AG08396 (cell line): ENCODE data around the gene MTMR3.

ENCODE experiments used
- DNase-seq: peaks from one replicate; pipeline ENCODE4 v3.0.0; 2012; ENCODE audit warnings: low spot score, mixed read lengths

The MTMR3 gene

DNA sequence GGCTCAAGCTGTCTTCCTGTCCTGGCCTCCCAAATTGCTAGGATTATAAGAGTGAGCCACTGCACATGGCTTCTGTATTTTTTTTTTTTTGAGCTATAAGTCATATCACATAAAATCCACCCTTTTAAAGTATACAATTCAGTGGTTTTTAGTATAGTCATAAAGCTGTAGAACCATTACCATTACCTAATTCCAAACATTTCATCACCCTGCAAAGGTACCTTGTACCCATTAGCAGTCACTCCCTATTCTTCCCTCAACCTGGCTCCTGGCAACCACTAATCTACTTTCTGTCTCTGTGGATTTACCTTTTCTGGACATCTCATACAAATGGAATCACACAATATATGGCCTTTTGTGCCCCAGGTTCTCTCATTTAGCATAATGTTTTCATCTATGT, 84.5 kb downstream of the MTMR3 start:
- no peak for DNase-seq

DNA sequence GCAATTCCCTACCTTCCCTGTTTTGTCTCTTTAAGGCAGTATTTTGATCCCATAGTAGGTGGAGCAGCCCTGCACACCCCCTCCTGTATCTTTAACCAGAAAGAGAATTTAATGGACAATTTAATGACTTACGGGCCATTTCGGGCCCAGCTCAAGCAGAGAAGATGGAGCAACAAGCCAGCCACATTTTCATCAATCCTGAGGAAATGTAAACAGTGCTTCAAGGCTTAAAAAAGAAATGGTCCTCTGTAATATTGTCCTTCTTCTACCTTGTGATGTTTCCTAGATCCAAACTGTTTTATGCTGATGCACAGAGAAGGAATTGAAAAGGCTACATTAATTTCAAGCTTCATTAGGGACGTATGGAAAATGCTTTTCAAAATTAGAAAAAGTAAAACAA, 88.6 kb downstream of the MTMR3 start:
- no peak for DNase-seq

DNA sequence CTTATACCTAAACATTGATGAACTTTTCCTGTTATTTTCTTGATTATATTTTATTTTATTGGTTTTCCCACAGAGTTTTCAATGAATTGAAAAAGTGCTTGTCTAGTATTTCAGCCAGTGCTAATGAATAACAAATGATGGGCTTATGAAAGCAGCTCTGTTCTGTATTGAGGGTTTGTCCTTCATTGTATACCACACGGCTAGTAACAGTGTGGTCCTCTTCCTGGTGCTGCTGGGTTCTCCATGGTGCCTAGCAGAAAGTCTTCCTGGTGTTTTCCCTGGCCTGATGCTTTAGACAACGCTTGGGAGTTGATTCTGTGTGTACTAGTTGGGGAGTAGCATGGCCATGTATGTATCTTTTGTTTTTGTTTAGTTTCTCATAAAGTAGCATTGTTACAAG, 89.1 kb downstream of the MTMR3 start:
- no peak for DNase-seq

DNA sequence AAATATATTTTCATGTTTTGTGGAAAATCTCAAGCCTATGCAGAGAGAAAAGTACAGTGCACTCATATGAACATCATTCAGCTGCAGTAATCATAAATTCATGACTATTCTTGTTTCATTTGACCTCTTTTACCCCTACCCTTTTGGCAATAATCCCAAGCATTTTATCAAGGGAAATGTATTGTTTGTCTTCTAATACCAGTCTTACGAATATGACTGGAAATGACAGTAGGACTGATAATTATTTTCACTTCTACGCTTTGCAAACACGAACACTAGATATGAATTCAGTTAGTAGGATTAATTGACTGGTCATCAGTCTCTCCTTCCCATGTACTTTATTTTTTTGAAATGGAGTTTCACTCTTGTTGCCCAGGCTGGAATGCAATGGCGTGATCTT, 90.3 kb downstream of the MTMR3 start:
- no peak for DNase-seq

DNA sequence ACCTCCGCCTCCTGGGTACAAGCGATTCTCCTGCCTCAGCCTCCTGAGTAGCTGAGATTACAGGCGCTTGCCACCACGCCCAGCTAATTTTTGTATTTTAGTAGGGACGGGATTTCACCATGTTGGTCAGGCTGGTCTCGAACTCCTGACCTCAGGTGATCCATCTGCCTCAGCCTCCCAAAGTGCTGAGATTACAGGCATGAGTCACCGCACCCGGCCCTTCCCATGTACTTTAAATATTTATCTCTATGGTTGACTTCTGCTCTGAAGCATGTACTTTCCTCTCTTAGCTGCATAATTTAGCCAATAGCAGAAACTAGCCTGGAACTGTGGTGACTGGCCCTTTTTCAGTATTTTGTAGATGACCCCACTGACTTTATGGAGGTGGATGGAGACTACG, 90.7 kb downstream of the MTMR3 start:
- peak; percentile 34 for DNase-seq

DNA sequence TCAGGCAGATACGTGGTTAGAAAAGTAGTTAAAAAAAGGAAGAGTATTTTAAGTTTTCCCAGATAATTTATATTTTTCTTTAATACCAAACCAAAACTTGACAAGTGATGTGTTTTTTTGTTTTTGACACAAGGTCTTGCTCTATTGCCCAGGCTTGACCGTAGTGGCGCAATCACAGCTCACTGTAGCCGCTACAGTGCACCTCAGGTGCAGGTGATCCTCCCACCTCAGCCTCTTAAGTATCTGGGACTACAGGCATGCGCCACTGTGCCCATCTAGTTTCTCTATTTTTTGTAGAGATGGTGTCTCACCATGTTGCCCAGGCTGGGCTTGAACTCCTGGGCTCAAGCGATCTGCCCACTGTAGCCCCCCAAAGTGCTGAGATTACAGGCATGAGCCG, 92.5 kb downstream of the MTMR3 start:
- DNase-seq: no peak

DNA sequence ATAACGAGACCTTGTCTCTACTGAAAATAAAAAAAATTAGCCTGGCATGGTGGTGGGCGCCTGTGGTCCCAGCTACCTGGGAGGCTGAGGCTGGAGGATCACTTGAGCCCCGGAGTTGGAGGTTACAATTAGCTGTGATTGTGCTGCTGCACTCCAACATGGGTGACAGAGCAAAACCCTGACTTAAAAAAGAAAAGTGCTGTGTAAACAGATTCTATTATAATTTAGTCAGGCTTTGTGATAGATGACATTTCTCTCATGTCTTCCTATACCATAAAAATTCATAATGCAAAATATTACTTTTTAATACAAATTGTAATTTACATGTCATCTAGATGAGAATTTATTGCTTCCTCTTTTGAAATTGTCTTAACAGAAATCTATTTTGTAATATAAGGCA, 94.1 kb downstream of the MTMR3 start:
- DNase-seq: no peak

DNA sequence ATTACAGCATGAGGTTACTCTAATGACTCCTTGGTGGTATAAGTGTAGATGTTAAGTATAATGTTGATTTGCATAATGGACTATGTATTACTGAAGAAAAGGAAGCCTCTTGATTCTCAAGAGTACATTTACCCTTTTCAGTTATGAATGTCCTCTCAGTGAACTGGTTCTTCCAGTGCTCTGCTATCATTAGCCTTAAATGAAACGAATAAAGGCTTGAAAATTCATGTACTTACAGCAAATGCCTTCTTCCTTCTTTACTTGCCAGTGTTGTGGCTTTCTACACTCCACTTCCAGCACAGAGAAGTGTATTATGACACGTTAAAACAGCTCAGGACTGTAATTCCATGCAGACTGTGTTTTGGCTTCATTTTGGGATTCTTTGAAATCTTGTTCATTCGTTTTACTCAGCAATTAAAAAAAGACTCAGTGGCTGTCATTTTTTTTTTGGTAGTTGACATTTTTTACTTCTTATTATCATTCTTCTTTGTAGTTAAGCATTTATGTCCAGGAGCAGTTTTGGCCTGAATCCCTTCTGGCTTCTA, 96.9 kb downstream of the MTMR3 start:
- no peak for DNase-seq

DNA sequence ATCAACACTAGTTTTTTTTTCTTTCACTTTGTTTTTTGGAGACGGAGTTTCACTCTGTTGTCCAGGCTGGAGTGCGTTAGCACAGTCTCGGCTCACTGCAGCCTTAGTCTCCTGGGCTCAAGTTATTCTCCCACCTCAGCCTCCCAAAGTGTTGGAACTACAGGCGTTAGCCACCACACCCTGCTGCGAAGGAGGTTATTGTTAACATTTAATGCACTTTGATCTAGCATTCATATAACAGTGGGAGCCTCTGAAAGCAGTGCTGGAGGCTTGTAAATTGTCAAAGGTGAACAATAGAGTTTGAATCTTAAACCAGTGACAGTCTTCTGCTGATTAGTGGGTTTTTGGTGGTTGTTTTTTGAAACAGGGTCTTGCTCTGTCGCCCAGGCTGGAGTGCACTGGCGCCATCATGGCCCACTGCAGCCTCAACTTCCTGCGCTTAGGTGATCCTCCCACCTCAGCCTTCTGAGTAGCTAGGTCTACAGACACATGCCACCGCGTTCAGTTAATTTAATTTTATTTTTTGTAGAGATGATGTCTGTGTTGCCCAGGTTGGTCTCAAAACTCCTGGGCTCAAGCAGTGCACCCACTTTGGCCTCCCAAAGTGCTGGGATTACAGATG, 100.4 kb downstream of the MTMR3 start:
- DNase-seq: no peak

DNA sequence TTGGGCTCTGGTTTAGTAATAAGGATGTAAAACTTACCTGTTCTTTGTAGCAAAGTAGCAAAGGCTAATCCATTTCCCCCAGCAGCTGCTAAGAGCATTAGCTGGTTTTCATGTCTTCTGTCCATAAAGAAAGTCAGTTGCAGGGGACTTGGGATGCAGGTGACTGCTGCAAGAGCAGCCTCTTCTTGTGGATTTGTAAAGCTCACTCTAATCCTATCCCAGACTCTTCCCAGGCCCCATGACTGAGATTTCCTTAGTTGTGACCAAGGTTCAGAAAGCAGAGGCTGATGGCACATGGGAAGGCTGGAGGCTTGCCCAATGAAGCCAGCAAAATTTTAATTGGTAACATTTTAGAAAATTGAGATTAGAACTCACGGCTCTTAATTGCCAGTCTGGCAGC, 102.9 kb downstream of the MTMR3 start:
- DNase-seq: no peak

DNA sequence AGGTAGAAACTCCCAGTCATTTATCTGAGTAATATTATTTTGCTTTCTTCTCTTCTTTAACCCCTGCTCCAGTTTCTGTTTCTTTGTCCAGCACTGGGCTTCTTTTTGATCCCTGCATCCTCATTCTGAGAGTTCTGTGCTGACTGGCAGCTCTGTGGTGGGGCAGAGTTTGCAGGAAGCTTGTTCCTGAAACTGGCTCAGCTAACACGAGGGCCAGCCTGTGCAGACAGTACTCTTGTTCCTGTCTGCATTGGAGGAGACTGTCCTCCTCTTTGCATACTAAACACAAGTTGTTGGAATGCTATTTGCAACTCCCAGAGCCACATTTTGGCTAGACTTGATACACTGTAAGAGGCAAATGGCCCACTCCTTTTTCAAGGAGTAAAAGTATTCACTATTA, 104.2 kb downstream of the MTMR3 start:
- no peak for DNase-seq

DNA sequence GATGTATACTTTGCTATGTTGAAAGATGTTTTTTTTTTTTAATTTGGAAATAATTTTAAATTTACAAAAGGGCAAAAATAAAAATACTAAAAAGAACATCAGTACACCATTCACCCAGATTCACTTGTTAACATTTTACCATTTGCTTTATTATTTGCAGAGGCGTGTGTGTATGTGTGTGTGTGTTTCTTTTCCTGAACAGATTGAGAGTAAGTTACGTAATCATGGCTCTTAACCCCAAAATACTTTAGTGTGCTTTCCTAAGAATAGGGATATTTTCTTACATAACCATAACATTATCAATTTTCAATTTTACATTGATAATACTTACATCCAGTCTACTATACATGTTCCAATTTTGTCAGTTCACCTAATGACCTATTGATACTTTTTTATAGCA, 105.7 kb downstream of the MTMR3 start:
- DNase-seq: no peak

DNA sequence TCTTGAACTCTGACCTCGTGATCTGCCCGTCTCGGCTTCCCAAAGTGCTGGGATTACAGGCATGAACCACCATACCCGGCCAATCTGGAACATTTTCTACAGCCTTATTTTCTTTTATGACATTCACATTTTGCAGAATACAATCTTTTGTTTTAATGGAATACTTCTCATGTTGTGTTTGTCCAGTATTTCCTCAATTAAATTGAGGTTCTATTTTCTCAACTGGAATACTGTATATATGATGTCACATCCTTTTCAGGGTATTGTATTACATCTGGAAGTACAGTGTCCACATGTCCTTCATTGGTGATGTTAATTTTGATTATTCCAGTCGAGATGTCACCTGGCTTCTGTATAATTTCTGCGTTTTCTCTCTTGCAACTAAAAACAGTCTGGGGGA, 106.5 kb downstream of the MTMR3 start:
- DNase-seq: no peak

DNA sequence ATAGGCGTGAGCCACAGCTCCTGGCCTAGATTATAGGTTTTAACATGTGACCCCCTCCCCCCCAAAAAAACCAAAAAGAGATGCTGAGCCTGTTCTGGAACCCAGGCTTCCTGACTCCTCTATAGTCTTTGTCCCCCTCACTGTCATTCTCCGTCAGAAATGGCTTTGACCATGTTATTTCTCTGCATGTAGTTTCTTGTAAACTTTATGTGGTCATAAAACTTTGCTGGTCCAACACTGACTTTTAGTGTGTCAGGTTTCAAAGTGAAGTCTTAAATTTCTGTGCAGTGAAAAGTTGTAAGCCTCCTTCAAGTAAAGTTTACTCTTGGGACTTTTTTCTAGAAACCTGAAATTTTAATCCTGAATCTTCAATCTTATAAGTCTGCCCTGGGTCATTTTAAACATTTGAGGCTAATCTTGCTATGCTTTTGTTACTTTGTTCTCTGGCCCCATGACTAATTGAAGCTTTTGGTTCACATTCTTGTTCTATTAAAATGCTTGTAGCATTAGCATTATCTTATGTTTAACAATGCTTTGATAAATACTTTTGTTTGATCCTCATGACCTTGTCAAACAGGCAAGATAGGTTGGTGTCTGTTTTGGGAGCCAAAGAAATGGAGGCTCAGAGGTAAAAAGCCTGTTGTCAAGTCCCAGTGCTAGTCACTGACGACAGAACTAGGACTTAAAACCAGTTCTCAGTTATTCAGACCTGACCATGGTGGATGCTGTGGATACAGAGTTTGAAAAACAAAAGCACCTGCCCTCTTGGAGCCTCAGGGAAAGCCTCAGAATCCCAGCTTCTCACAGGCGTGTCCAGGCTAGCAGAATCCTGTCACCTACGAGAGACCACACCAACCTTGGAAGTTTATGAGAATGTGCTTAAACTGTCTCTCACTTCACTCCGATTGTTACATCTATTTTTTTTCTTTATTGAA, 109.6 kb downstream of the MTMR3 start:
- no peak for DNase-seq

DNA sequence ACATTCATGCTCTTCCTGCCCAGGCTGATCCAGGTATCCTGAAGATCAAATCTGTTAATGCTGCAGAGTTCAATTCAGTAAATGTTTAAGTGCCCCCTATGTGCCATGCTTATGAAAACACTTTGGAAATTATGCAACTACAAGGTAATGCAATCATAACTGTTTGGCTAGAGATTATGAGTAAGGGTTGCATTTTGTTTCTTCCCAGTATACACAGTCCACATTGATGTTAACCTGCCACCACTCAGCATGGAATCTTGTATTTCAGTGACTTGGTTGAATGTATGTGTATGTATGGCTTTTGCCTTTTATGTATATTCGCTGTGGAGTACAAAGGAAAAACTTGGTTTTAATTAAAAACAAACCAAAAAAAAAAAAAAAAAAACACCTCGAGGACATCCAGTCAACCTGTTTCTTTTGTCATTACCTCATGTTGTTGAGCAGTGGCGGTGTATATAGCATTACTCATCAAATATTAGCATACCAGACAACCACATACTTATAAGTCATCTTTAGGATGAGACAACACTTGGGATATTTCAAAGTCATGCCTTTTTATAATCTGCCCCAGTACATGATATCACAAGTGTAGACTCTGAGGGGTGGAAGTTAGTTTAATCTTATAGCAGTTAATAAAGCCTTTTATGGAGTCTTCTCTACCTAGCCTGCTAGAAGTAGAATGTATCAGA, 111.2 kb downstream of the MTMR3 start:
- no peak for DNase-seq

DNA sequence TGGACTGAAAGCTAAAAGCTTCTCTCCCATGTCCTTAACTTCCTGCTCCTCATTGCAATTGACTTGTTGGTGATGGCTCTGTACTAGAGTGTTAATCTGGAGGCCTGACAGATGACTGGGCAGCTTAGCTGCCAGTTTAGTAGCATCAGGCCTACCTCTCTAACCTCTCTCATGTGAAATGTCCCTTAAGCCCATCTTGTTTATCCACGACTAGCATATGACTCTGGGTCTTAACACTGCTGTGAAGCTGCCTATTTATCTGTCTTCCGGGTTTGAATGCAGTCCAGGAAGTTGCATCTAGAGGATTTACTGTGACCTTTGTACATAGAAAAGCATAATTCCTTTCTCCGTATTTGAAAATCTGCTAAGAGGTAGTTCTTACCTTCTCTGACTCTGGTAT, 112.0 kb downstream of the MTMR3 start:
- no peak for DNase-seq

DNA sequence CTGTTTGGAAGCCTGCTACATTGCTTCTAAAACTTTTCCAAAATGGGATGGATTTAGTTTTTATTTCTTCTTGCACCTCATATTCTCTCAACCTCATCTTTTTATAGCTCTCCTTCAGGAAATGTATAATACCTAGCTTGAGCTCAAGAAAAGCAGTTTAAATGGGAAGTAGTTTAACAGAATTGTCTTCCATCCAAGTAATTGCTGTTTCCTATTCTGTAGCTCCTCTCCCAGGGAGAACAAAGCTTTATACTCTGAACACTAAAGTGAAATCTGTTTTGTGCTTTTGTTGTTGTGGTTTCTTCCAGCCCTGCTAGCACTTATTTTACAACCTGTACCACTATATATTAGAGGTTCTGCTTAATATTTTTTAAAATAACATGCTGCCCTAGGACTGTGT, 114.1 kb downstream of the MTMR3 start:
- no peak for DNase-seq

DNA sequence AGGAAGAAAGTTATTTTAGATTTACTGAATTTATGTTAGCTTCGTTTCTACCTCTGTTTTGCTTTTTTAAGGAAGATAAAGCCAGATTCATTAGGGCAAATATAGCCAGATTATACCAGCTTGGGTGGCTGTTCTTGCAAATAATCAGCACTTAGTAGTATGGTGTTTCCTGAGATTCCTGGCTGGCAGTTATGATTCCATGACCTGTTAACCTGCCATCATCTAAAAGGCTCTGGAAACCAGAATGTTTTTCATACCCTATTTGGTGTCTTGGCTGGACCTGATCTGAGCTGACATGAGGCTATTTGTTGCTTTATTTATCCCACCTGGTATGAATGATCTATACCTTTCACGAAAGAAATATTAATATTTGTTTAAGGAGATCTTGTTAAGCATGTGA, 114.5 kb downstream of the MTMR3 start:
- DNase-seq: no peak

DNA sequence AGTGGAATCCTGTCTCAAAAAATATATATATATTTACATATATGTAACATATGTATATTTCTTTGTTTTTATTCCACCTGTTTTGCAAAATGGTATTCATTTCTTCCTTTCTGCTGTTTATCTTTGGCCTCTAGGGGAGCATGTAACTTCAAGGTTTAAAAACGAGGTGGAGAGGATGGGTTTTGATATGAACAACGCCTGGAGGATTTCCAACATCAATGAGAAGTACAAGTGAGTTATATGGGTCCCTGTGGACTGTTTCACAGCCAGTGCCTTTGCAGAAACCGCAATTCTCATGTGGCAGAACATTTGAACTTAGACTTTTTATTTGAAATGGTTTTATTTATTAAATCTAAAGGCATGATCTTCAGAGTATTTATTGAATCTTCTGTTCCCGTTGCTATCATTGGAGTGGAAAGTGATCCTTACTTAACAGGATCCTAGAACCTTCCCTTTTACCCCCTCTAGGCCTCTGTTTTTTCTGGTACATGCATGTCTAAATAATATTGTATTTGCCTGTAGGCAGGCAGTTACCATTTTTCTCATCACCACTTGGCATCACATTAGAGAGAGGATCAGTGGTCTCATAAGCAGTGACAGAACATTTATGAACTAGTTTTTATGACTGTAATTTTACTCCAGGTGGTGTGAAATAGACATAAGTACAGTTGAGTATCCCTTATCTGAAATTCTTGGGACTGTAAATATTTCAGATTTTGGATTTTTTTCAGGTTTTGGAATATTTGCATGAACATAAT, 115.8 kb downstream of the MTMR3 start:
- DNase-seq: no peak

DNA sequence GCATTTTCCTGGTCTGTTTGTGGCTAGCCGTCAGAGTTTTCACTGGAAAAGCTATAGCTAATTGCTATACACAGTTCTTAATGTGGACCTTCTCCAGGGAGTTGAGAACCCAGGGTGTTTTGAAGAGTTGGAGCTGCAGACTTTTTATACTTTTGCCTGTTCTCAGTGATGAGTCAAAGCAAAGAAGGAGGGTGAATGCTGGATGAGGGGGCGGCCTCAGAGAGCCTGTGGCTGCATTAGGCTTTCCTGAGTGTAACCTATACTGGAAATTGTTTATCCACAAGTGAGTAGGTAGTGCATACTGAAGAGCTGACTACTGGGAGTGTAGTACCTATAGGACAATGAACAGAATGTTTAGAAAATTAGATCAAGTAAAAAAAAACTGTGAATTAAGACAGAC, 117.6 kb downstream of the MTMR3 start:
- DNase-seq: peak; percentile 31

DNA sequence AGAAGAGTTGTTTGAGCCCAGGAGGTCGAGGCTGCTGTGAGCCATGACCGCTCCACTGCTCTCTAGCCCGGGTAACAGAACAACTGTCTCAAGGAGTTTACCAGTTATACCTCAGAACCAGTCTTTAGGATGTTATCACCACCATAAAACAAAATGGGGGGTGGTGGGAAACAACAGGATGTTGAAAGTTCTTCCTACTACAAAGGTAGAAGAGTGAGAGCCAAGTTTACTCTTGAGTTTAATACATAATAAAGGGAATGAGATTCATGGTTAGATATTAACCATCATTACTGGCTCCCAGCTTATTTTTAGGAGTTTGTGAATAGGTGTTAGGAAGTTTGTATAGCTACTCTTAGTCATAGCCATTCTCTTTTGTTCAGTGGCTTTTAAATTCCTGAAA, 118.5 kb downstream of the MTMR3 start:
- DNase-seq: no peak

DNA sequence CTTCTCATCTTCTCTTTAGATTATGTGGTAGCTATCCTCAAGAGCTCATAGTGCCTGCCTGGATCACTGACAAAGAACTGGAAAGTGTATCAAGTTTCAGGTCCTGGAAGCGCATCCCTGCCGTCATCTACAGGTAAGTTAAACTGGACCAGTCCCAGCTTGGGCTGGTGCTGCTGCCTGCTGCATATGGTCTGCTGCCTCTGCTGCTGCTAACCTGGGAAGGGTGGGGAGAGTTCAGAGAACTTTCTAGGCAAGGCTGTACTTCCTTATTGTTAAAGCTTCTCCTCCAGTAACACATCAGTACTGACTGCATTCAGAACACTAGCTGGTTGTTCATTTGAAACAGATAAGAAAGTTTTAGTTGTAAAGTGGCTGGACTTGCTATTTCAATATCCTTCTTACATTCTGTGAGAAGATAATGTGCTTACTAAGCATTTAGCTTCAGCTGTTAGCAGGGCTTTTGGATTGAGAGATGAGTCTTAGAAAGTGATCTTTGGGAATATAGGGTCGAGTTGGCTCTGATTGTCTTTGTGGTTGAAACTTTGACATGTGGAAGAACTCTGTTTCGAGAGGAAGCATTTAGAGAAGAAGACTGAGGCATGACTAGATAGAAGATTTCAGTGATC, 120.0 kb downstream of the MTMR3 start:
- no peak for DNase-seq
